Osteocyte (in vitro differentiated cells): ENCODE data around the gene MRPS30. TPM values are rescaled to one million over a fixed set of nuclear protein-coding genes. Genes with fewer than 3 reads are reported as not detected.
"Not testable (repeated sequence)": the region's sequence is repeated elsewhere in the genome, so short reads cannot be mapped to it uniquely, and the experiment has no call there.

Source experiments
- DNase-seq: peaks from one replicate; pipeline ENCODE4 v3.0.0; 2021; ENCODE audit warnings: mixed read lengths; ENCODE audit not compliant: unreplicated experiment; ENCODE audit errors: extremely low spot score
- H3K27ac Mint-ChIP-seq: one replicate; pipeline ENCODE4 v1.8.0; 2021; ENCODE audit warnings: mild to moderate bottlenecking, mixed read lengths; ENCODE audit not compliant: unreplicated experiment
- H3K27me3 Mint-ChIP-seq: one replicate; pipeline ENCODE4 v1.8.0; 2021; ENCODE audit warnings: mixed read lengths; ENCODE audit not compliant: unreplicated experiment
- H3K36me3 Mint-ChIP-seq: one replicate; pipeline ENCODE4 v1.8.0; 2021; ENCODE audit warnings: mixed read lengths; ENCODE audit not compliant: unreplicated experiment
- H3K4me1 Mint-ChIP-seq: one replicate; pipeline ENCODE4 v1.8.0; 2021; ENCODE audit warnings: mixed read lengths; ENCODE audit not compliant: unreplicated experiment
- H3K4me3 Mint-ChIP-seq: one replicate; pipeline ENCODE4 v1.8.0; 2021; ENCODE audit warnings: mild to moderate bottlenecking, moderate library complexity, mixed read lengths; ENCODE audit not compliant: unreplicated experiment
- H3K9me3 Mint-ChIP-seq: one replicate; pipeline ENCODE4 v1.8.0; 2021; ENCODE audit warnings: mixed read lengths; ENCODE audit not compliant: unreplicated experiment
- total RNA-seq: library from RNA; stranded (reverse); gene quantifications from 2 replicates; pipeline ENCODE4 v1.2.1, GENCODE V29; 2021
- TF ChIP-seq, protein P1 (sequence below): fragments of 200-600 bp; sonication (generic); IDR thresholded peaks from 2 replicates; pipeline ENCODE4 v1.5.0; 2021; ENCODE audit warnings: antibody characterized with exemption, mild to moderate bottlenecking, moderate library complexity

The MRPS30 gene
- total RNA-seq, 1 donor from 2014 or later: 40.2 TPM

- DNase-seq: no peak
- H3K4me1 Mint-ChIP-seq: no peaks in the 10 kb centered on the region
- TF ChIP-seq, protein P1, sequence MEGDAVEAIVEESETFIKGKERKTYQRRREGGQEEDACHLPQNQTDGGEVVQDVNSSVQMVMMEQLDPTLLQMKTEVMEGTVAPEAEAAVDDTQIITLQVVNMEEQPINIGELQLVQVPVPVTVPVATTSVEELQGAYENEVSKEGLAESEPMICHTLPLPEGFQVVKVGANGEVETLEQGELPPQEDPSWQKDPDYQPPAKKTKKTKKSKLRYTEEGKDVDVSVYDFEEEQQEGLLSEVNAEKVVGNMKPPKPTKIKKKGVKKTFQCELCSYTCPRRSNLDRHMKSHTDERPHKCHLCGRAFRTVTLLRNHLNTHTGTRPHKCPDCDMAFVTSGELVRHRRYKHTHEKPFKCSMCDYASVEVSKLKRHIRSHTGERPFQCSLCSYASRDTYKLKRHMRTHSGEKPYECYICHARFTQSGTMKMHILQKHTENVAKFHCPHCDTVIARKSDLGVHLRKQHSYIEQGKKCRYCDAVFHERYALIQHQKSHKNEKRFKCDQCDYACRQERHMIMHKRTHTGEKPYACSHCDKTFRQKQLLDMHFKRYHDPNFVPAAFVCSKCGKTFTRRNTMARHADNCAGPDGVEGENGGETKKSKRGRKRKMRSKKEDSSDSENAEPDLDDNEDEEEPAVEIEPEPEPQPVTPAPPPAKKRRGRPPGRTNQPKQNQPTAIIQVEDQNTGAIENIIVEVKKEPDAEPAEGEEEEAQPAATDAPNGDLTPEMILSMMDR: peak; percentile 66
- no peaks in the 10 kb centered on the region for H3K36me3 Mint-ChIP-seq
- no peak overlapping the region for H3K27ac Mint-ChIP-seq
- no peaks in the 10 kb centered on the region for H3K9me3 Mint-ChIP-seq
- peaks cover 16% of the 10 kb centered on the region for H3K27me3 Mint-ChIP-seq
- no peak overlapping the region for H3K4me3 Mint-ChIP-seq
Observed at GRCh38 chr5:44774279-44774880, 34.4 kb upstream of the MRPS30 start.

GRCh38 chr5:44779167-44779566 lies 29.6 kb upstream of the MRPS30 start:
- Mint-ChIP-seq H3K9me3 (no peaks in the 10 kb centered on the region), H3K4me1 (no peaks in the 10 kb centered on the region), H3K27ac (no peak overlapping the region), H3K36me3 (no peaks in the 10 kb centered on the region), H3K4me3 (no peak overlapping the region), H3K27me3 (no peaks in the 10 kb centered on the region)
- TF ChIP-seq, protein P1: no peak
- DNase-seq: no peak

GRCh38 chr5:44783634-44784315 lies 25.0 kb upstream of the MRPS30 start:
- peaks cover 8% of the 10 kb centered on the region for H3K9me3 Mint-ChIP-seq
- H3K27ac Mint-ChIP-seq: no peak overlapping the region
- H3K27me3 Mint-ChIP-seq: no peaks in the 10 kb centered on the region
- no peak for DNase-seq
- H3K36me3 Mint-ChIP-seq: no peaks in the 10 kb centered on the region
- H3K4me1 Mint-ChIP-seq: no peaks in the 10 kb centered on the region
- no peak overlapping the region for H3K4me3 Mint-ChIP-seq
- TF ChIP-seq, protein P1: no peak

DNA sequence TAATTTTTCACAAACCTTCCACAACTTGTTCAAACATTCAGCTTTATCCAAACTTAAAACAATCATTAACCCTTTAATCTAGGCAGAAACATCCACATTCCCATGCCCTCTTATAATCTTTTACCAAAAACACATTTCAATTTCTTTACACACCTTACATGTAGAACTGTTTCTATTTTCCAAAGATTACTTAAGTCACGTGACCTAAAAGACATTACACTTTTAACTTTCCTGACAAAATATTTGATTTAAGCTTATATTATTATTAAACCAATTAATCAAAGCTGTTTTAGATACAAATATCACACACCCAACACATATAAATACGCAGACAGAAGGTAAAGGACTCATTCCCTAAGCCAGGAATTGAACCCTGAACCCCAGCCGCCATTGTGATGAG lies 21.0 kb upstream of the MRPS30 start:
- Mint-ChIP-seq H3K27me3 (no peaks in the 10 kb centered on the region), H3K9me3 (peaks cover 8% of the 10 kb centered on the region), H3K36me3 (no peaks in the 10 kb centered on the region), H3K27ac (no peak overlapping the region), H3K4me1 (peaks cover 14% of the 10 kb centered on the region), H3K4me3 (no peak overlapping the region)
- TF ChIP-seq, protein P1: no peak
- no peak for DNase-seq

DNA sequence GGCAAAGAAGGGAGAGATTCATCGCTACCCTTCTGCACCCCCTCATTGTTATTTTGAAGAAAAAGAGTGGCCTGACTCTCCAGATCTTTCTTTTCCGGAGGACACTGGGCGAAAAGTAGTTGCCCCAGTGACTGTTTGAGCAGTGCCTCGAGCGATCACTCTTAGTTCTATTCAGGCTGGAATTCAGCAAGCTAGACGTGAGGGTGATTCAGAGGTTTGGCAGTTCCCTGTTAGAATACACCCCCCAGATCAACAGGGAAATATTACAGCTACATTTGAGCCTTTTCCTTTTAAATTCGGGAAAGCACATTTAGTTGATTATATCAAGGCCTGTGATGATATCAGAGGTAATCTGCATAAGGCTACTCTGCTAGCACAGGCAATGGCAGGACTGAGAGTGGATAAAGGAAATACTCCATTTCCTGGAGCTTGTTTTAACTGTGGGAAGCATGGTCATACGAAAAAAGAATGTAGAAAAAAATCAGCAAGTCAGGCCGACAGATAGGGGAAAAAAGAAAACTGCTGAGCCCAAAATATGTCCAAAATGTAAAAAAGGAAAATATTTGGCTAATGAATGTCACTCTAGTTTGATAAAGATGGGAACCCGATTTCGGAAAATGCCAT lies 19.3 kb upstream of the MRPS30 start:
- H3K4me1 Mint-ChIP-seq: peaks cover 14% of the 10 kb centered on the region
- H3K27ac Mint-ChIP-seq: peak overlapping the region; percentile 79
- H3K9me3 Mint-ChIP-seq: peaks cover 20% of the 10 kb centered on the region
- not testable (repeated sequence) for DNase-seq, H3K36me3 Mint-ChIP-seq, H3K27me3 Mint-ChIP-seq
- peak overlapping the region; percentile 1 for H3K4me3 Mint-ChIP-seq

DNA sequence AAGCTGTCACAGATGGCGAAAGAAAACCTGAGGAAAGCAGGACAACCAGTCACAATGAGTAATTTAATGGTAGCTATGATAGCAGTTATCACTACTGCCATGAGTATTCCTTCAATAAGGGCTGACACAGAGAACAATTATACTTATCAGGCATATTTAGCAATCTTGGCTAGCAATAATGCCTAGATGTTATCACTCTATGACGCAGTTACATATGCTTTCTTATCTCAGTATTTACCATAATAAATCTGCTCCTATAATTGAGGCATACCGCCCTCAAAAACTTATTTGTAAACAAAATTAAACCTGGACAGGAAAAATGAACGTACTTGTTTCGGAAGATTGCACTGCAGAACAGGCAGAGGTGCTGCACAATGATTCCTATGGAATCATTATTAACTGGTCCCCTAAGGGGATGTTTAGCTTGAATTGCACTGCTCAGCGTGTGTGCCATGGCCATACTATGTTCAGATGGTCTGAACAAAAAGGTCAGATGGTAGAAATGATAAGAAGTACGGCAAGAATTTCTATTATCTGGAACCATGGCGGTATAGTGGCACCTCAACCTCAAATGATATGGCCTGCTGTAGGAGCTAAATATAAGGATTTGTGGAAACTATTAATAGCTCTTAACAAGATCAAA lies 16.6 kb upstream of the MRPS30 start:
- H3K27me3 Mint-ChIP-seq, H3K27ac Mint-ChIP-seq, H3K36me3 Mint-ChIP-seq, H3K4me3 Mint-ChIP-seq, DNase-seq: not testable (repeated sequence)
- Mint-ChIP-seq H3K9me3 (peaks cover 20% of the 10 kb centered on the region), H3K4me1 (peaks cover 14% of the 10 kb centered on the region)
